Lung (tissue), 12 donors: Measurements from ENCODE around the gene GRIK2. TPM values are rescaled to one million over a fixed set of nuclear protein-coding genes. Genes with fewer than 3 reads are reported as not detected.
A peak's percentile ranks its signal among the peaks of the same experiment; 100 is the strongest.

Experiments
- ATAC-seq: fragments of 200-7000 bp; cut with Tn5 transposase; one replicate; pipeline ENCODE4 v1.9.1; 2020; ENCODE audit warnings: moderate number of reproducible peaks; ENCODE audit not compliant: insufficient read depth, low FRiP score
- DNase-seq, 3 donors: peaks; one replicate each; pipeline ENCODE4 v3.0.0-alpha.2; 2013 to 2017
- H3K27ac ChIP-seq, 2 donors: one replicate each; pipeline ENCODE4 v1.5.1; 2013; ENCODE audit warnings: mild to moderate bottlenecking in 2 of 2, moderate library complexity in 2 of 2, control low read depth in 1 of 2, inconsistent platforms in 1 of 2, low read depth in 1 of 2, low read length in 1 of 2
- H3K27me3 ChIP-seq, 3 donors: one replicate each; pipeline ENCODE4 v1.5.1; 2013; ENCODE audit warnings: low read length in 2 of 3; ENCODE audit not compliant: control insufficient read depth in 3 of 3, insufficient read depth in 3 of 3
- H3K36me3 ChIP-seq, 4 donors: one replicate each; pipeline ENCODE4 v1.5.1; 2013; ENCODE audit warnings: low read length in 4 of 4, mild to moderate bottlenecking in 1 of 4, moderate library complexity in 1 of 4; ENCODE audit not compliant: control insufficient read depth in 4 of 4, insufficient read depth in 4 of 4
- H3K4me1 ChIP-seq, 5 donors: one replicate each; pipeline ENCODE4 v1.5.1; 2013; ENCODE audit warnings: low read length in 5 of 5, mild to moderate bottlenecking in 2 of 5, moderate library complexity in 1 of 5; ENCODE audit not compliant: control insufficient read depth in 5 of 5, insufficient read depth in 5 of 5
- H3K4me3 ChIP-seq: one replicate; pipeline ENCODE4 v1.5.1; 2013; ENCODE audit warnings: mild to moderate bottlenecking, control low read depth, moderate library complexity
- H3K9ac ChIP-seq, 2 donors: one replicate each; pipeline ENCODE4 v1.5.1; 2013; ENCODE audit warnings: low read length in 2 of 2, control low read depth in 1 of 2; ENCODE audit not compliant: insufficient read depth in 1 of 2
- H3K9me3 ChIP-seq, 4 donors: one replicate each; pipeline ENCODE4 v1.5.1; 2013; ENCODE audit warnings: low read length in 3 of 4, mild to moderate bottlenecking in 1 of 4, moderate library complexity in 1 of 4; ENCODE audit not compliant: control insufficient read depth in 4 of 4, insufficient read depth in 3 of 4
- WGBS, 2 donors: extraction: QIAGEN DNeasy Blood & Tissue Kit; methylation state at CpG; one replicate each; pipeline ENCODE4 v1.1.7; 2013; 5-methylcytosine and 5-hydroxymethylcytosine counted together
- polyA plus RNA-seq, 2 donors: library from polyadenylated mRNA; stranded (reverse); fragments of 200-250 nt; gene quantifications; one replicate each; pipeline ENCODE4 v1.2.1, GENCODE V29; 2013
- total RNA-seq, 2 donors: library from RNA; depleted of rRNA in 1 of 2; stranded (reverse); fragments of >200 nt in 1 of 2; gene quantifications; one replicate each; pipeline ENCODE4 v1.2.1, GENCODE V29; 2014 to 2021
- TF ChIP-seq, protein P1 (sequence below): IDR thresholded peaks from 2 replicates; pipeline ENCODE4 v1.5.1; 2012; ENCODE audit warnings: mild to moderate bottlenecking; ENCODE audit errors: control extremely low read depth, extremely low read depth
- donor health status: control.
- donor health status: control.
- donor health status: Bipolar disorder and iron deficiency.
- donor health status: healthy.
- donor health status: DM: yes; HTN: yes; CAD: no.

The GRIK2 gene
- total and polyA plus RNA-seq, 4 donors = 0.09 to 5.1 (median 0.67) TPM

DNA sequence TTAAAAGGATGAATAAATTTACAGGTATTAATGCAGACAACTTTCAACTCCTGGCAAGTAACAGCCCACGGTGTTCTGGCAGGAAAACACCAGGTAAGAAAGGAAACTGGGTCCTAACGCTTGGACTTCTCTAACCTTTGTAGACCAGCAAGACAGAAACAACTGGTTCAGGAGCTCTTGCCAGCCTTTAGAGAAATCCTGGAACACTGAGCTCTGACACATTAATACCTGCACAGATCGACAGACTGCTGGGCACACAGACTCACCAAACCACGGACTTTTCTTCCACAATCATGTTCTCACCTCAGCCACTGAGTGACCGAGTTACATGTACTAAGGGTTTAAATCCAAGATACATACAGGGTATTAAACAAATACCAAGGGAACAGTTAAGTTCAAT is 36.3 kb downstream of the GRIK2 start:
- ATAC-seq (no peak), DNase-seq (no peak)
- Histone ChIP-seq H3K4me1 (peaks cover 0 to 2% (median 0%) of the 10 kb centered on the region in 5 donors), H3K27me3 (no peaks in the 10 kb centered on the region), H3K9ac (no peak overlapping the region), H3K36me3 (no peaks in the 10 kb centered on the region), H3K4me3 (no peak overlapping the region), H3K9me3 (peaks cover 0 to 2% (median 0%) of the 10 kb centered on the region in 4 donors), H3K27ac (no peak overlapping the region)
- WGBS, 2 donors = 70 to 86% methylated on average over 5 of the region's 5 CpGs
- TF ChIP-seq, protein P1, sequence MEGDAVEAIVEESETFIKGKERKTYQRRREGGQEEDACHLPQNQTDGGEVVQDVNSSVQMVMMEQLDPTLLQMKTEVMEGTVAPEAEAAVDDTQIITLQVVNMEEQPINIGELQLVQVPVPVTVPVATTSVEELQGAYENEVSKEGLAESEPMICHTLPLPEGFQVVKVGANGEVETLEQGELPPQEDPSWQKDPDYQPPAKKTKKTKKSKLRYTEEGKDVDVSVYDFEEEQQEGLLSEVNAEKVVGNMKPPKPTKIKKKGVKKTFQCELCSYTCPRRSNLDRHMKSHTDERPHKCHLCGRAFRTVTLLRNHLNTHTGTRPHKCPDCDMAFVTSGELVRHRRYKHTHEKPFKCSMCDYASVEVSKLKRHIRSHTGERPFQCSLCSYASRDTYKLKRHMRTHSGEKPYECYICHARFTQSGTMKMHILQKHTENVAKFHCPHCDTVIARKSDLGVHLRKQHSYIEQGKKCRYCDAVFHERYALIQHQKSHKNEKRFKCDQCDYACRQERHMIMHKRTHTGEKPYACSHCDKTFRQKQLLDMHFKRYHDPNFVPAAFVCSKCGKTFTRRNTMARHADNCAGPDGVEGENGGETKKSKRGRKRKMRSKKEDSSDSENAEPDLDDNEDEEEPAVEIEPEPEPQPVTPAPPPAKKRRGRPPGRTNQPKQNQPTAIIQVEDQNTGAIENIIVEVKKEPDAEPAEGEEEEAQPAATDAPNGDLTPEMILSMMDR = no peak

DNA sequence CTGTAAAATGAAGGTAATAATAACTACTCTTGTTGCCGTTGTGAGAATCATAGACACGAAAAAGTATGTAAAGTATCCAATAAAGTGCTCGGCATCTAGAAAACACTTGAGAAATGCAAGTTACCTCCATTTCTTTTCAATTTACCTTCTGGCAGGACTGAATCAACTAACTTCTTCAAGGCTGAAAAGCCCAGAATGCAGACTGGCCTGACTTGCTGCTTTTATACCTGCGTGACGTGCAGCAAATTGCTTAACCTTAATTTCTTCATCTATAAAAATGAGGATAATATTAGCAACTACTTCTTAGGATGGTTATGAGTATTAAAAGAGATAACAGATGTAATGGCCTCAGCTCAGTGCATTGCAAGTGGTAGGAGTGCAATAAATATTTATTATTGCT is 39.6 kb downstream of the GRIK2 start:
- H3K27ac ChIP-seq = no peak overlapping the region
- DNase-seq (peak in 2 of 3 donors; percentile 2 to 32), ATAC-seq (no peak)
- H3K4me1 ChIP-seq = peaks cover 0 to 2% (median 0%) of the 10 kb centered on the region in 5 donors
- TF ChIP-seq, protein P1 = no peak
- WGBS, 2 donors = 79 to 86% methylated on average over 5 of the region's 5 CpGs
- H3K9ac ChIP-seq = no peak overlapping the region
- H3K36me3 ChIP-seq = no peaks in the 10 kb centered on the region
- H3K9me3 ChIP-seq = peaks cover 0 to 2% (median 0%) of the 10 kb centered on the region in 4 donors
- H3K27me3 ChIP-seq = no peaks in the 10 kb centered on the region
- no peak overlapping the region for H3K4me3 ChIP-seq

GRCh38 chr6:101434601-101435000 is 41.1 kb downstream of the GRIK2 start:
- TF ChIP-seq, protein P1 = no peak
- 30 to 42% methylated on average over 2 of the region's 2 CpGs for WGBS, 2 donors

GRCh38 chr6:101435038-101435437 is 41.5 kb downstream of the GRIK2 start:
- Histone ChIP-seq H3K9me3 (peaks cover 0 to 2% (median 0%) of the 10 kb centered on the region in 4 donors), H3K36me3 (no peaks in the 10 kb centered on the region), H3K9ac (no peak overlapping the region), H3K4me3 (no peak overlapping the region), H3K27ac (no peak overlapping the region), H3K27me3 (no peaks in the 10 kb centered on the region), H3K4me1 (peaks cover 0 to 2% (median 0%) of the 10 kb centered on the region in 5 donors)
- TF ChIP-seq, protein P1 = no peak
- 78 to 80% methylated on average over 1 of the region's 1 CpG for WGBS, 2 donors
- DNase-seq (no peak), ATAC-seq (no peak)

More at GRCh38 chr6:101434601-101435000, 41.1 kb downstream of the GRIK2 start:
- H3K9me3 ChIP-seq = peaks cover 0 to 2% (median 0%) of the 10 kb centered on the region in 4 donors
- H3K27ac ChIP-seq = no peak overlapping the region
- H3K27me3 ChIP-seq = no peaks in the 10 kb centered on the region
- H3K4me1 ChIP-seq = peaks cover 0 to 2% (median 0%) of the 10 kb centered on the region in 5 donors
- H3K4me3 ChIP-seq = no peak overlapping the region
- ATAC-seq (no peak), DNase-seq (no peak)
- H3K36me3 ChIP-seq = no peaks in the 10 kb centered on the region
- no peak overlapping the region for H3K9ac ChIP-seq
